GM13976 (cell line): Measurements from ENCODE around the gene BBS10.

Experiments used
- DNase-seq: peaks from one replicate; pipeline ENCODE4 v3.0.0; 2012; ENCODE audit warnings: low spot score
- CTCF ChIP-seq: IDR thresholded peaks from 2 replicates; pipeline ENCODE4 v1.5.1; 2012; ENCODE audit warnings: borderline replicate concordance, mild to moderate bottlenecking; ENCODE audit not compliant: insufficient read depth; ENCODE audit errors: extremely low read depth, missing control alignments, control extremely low read depth
- in situ Hi-C: fragments of 300-500 bp; cut with MboI; formaldehyde crosslinking; loops from one replicate; pipeline ENCODE4 v1.12.0; 2022; ENCODE audit warnings: low sequenced_read_pairs, mixed read lengths, inconsistent platforms; ENCODE audit not compliant: unreplicated experiment

BBS10 gene

GRCh38 chr12:76307083-76307482, 41.1 kb downstream of the BBS10 start:
- DNase-seq = no peak
- in situ Hi-C loops = no loop called here
- no peak for TF ChIP-seq CTCF

GRCh38 chr12:76303989-76304460, 44.2 kb downstream of the BBS10 start:
- in situ Hi-C loops = no loop called here
- TF ChIP-seq CTCF = no peak

GRCh38 chr12:76303365-76303764, 44.9 kb downstream of the BBS10 start:
- in situ Hi-C loops = no loop called here

More at GRCh38 chr12:76303989-76304460, 44.2 kb downstream of the BBS10 start:
- DNase-seq = no peak

GRCh38 chr12:76300297-76300665, 47.9 kb downstream of the BBS10 start:
- TF ChIP-seq CTCF = no peak
- in situ Hi-C loops = no loop called here
- no peak for DNase-seq

More at GRCh38 chr12:76303365-76303764, 44.9 kb downstream of the BBS10 start:
- no peak for TF ChIP-seq CTCF
- no peak for DNase-seq

- DNase-seq = no peak
- in situ Hi-C loops = no loop called here
- no peak for TF ChIP-seq CTCF
These were observed 48.5 kb downstream of the BBS10 start for GRCh38 chr12:76299536-76300296.
